ENCODE data around the gene CCNG2.

CCNG2 gene

GRCh38 chr4:77209936-77210335 lies 52.9 kb downstream of the CCNG2 start:
- no peak for DNase-seq

- DNase-seq, result no peak
Measured at GRCh38 chr4:77215107-77215506, 58.1 kb downstream of the CCNG2 start.

- DNase-seq, result no peak
Measured at GRCh38 chr4:77217526-77217925, 60.5 kb downstream of the CCNG2 start.

GRCh38 chr4:77219266-77219665 lies 62.3 kb downstream of the CCNG2 start:
- no peak for DNase-seq

Data from activated effector memory CD4-positive, alpha-beta T cell treated with Interleukin-2 at 50 U/mL for 16 hours (primary cell).